ENCODE data around the gene DAD1.

DNA sequence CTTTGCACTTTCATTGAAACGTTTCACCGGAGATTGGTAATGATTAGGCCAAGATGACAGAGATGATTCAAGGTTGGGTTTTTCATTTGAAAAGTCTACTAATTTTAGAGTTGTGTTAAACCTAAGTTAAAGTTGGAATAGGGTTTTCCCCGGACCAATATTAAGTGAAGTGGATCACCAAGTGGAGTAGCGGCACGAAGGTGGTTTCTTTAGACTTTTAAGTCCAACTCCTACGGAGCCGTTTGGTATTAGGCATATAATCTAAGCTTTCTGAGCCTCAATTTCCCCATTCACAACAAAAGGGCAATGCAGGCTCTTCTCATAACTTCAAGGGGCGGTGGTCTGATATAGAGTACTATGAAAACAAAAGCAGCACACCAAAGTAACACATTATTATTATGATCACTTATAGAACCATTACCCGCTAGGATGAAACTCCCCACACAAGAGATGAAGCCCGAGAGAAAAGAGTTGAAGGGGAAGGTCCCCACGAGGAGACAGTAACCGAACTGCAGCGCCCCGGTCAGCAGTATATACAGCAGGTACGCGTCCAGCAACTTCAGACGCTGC is 413 bp downstream of the DAD1 start:
- TF ChIP-seq, protein P1, sequence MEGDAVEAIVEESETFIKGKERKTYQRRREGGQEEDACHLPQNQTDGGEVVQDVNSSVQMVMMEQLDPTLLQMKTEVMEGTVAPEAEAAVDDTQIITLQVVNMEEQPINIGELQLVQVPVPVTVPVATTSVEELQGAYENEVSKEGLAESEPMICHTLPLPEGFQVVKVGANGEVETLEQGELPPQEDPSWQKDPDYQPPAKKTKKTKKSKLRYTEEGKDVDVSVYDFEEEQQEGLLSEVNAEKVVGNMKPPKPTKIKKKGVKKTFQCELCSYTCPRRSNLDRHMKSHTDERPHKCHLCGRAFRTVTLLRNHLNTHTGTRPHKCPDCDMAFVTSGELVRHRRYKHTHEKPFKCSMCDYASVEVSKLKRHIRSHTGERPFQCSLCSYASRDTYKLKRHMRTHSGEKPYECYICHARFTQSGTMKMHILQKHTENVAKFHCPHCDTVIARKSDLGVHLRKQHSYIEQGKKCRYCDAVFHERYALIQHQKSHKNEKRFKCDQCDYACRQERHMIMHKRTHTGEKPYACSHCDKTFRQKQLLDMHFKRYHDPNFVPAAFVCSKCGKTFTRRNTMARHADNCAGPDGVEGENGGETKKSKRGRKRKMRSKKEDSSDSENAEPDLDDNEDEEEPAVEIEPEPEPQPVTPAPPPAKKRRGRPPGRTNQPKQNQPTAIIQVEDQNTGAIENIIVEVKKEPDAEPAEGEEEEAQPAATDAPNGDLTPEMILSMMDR (IDR thresholded peaks at IDR 0.05), result no peak
- TF ChIP-seq ZFX (IDR thresholded peaks at IDR 0.05; ENCODE audit: borderline replicate concordance), result no peak

All from 22Rv1 (cell line).